HepG2 (cell line): Measurements from ENCODE around the gene UNC119B. TPM values are rescaled to one million over a fixed set of nuclear protein-coding genes. Genes with fewer than 3 reads are reported as not detected.

ENCODE experiments used
- ATF2 ChIP-seq: sonication (generic); formaldehyde crosslinking; IDR thresholded peaks from 2 replicates; pipeline ENCODE4 v1.4.0; 2020; ENCODE audit warnings: missing genetic modification reagents
- ATF4 ChIP-seq, 2 experiments: fragments of 450-650 bp in 1 of 2; sonication (generic) in 1 of 2; formaldehyde crosslinking; IDR thresholded peaks; 2 replicates each; pipeline versions ENCODE4 v1.5.0 to v1.8.0; 2020 to 2022; ENCODE audit warnings: mild to moderate bottlenecking in 1 of 2, missing genetic modification reagents in 1 of 2
- ETV6 ChIP-seq: sonication (generic); formaldehyde crosslinking; conservative IDR thresholded peaks from 2 replicates; pipeline ENCODE4 v1.4.0; 2020; ENCODE audit warnings: missing genetic modification reagents
- MAFF ChIP-seq: IDR thresholded peaks from 2 replicates; pipeline ENCODE4 v1.6.1; 2011; ENCODE audit warnings: low read depth, low read length, improper control_type of control experiment
- MYC ChIP-seq: sonication (generic); formaldehyde crosslinking; IDR thresholded peaks from 2 replicates; pipeline ENCODE4 v1.9.0; 2021; ENCODE audit warnings: missing genetic modification reagents, borderline replicate concordance
- MYPOP ChIP-seq: sonication (generic); formaldehyde crosslinking; IDR thresholded peaks from 2 replicates; pipeline ENCODE4 v1.8.1; 2023; ENCODE audit warnings: mild to moderate bottlenecking, moderate library complexity, missing genetic modification reagents
- NKX3-1 ChIP-seq: sonication (generic); formaldehyde crosslinking; IDR thresholded peaks from 2 replicates; pipeline ENCODE4 v1.5.0; 2020; ENCODE audit warnings: missing genetic modification reagents
- PRDM10 ChIP-seq: sonication (generic); formaldehyde crosslinking; IDR thresholded peaks from 2 replicates; pipeline ENCODE4 v1.4.0; 2020; ENCODE audit warnings: low read depth, missing genetic modification reagents
- SUZ12 ChIP-seq: fragments of 150-350 bp; IDR thresholded peaks from 2 replicates; pipeline ENCODE4 v1.6.1; 2014; ENCODE audit warnings: low read depth, low read length
- TAF1 ChIP-seq: sonication (generic); formaldehyde crosslinking; IDR thresholded peaks from 2 replicates; pipeline ENCODE4 v1.4.0; 2020; ENCODE audit warnings: missing genetic modification reagents
- ZFP36 ChIP-seq: fragments of 150-350 bp; IDR thresholded peaks from 2 replicates; pipeline ENCODE4 v1.6.1; 2018; ENCODE audit warnings: borderline replicate concordance, low read length, low read depth; ENCODE audit not compliant: partially characterized antibody
- ZFP36L1 ChIP-seq: sonication (generic); formaldehyde crosslinking; IDR thresholded peaks from 2 replicates; pipeline ENCODE4 v1.8.0; 2022; ENCODE audit warnings: mild to moderate bottlenecking, missing genetic modification reagents, moderate library complexity
- ZNF136 ChIP-seq: sonication (generic); formaldehyde crosslinking; IDR thresholded peaks from 2 replicates; pipeline ENCODE4 v1.8.1; 2022; ENCODE audit warnings: low read depth, mild to moderate bottlenecking, moderate library complexity, missing genetic modification reagents
- ZNF354B ChIP-seq: sonication (generic); formaldehyde crosslinking; IDR thresholded peaks from 2 replicates; pipeline ENCODE4 v1.8.0; 2022; ENCODE audit warnings: mild to moderate bottlenecking, missing genetic modification reagents
- ZNF687 ChIP-seq: sonication (generic); formaldehyde crosslinking; IDR thresholded peaks from 2 replicates; pipeline ENCODE4 v1.5.1; 2020; ENCODE audit warnings: mild to moderate bottlenecking, missing genetic modification reagents, moderate library complexity
- ZNF788 ChIP-seq: sonication (generic); formaldehyde crosslinking; IDR thresholded peaks from 2 replicates; pipeline ENCODE4 v1.5.0; 2020; ENCODE audit warnings: mild to moderate bottlenecking, missing genetic modification reagents, borderline replicate concordance
- polyA plus RNA-seq, 8 experiments: library from polyadenylated mRNA; depleted of rRNA in 3 of 8; stranded (reverse) in 7 of 8; unstranded in 1 of 8; fragments of >200 nt; fragmentation: Illumina TruSeq in 4 of 8; extraction: Trizol in 4 of 8; gene quantifications; 2 replicates each; pipeline versions ENCODE4 v1.2.1 to v1.2.3, GENCODE V29; 2011 to 2016; ENCODE audit warnings: low read depth in 4 of 8, missing spikeins in 1 of 8, mixed read lengths in 1 of 8; ENCODE audit not compliant: insufficient read depth in 1 of 8
- total RNA-seq, 5 experiments: library from RNA; depleted of rRNA; stranded (reverse); fragments of >200 nt; fragmentation: Illumina TruSeq; extraction: Trizol; gene quantifications; 2 replicates each; pipeline ENCODE4 v1.2.3, GENCODE V29; 2016; ENCODE audit warnings: low read depth in 1 of 5

The UNC119B gene
- total and polyA plus RNA-seq, 2 of the 13 experiments (the other 11 are each of a cell fraction or from before 2014, with no cell fraction given): 19.6 to 19.7 TPM

- TF ChIP-seq SUZ12 (no peak), ETV6 (0 out of 2 replicates have a peak, but pooled peaks have one; percentile 14), TAF1 (peak; percentile 80), ATF4 (CRISPR knock-in tag; IDR thresholded peaks at IDR 0.05) (peak in 1 of 2 experiments; percentile 65; a peak in 2 of 4 replicates), ATF2 (CRISPR knock-in tag) (peak; percentile 66; the same call in 1 of the 2 replicates), ZNF788 (CRISPR knock-in tag) (peak; percentile 75; the same call in 1 of the 2 replicates), NKX3-1 (peak; percentile 24; the same call in 1 of the 2 replicates), PRDM10 (CRISPR knock-in tag) (peak; percentile 91), ZFP36 (no peak), MAFF (no peak), MYC (CRISPR knock-in tag) (0 out of 2 replicates have a peak, but pooled peaks have one; percentile 77), MYPOP (CRISPR knock-in tag) (peak; percentile 65; the same call in 1 of the 2 replicates), ZFP36L1 (CRISPR knock-in tag) (peak; percentile 77; the same call in 1 of the 2 replicates), ZNF354B (CRISPR knock-in tag) (0 out of 2 replicates have a peak, but pooled peaks have one; percentile 18), ZNF687 (CRISPR knock-in tag) (peak; percentile 87), ZNF136 (CRISPR knock-in tag) (peak; percentile 28; the same call in 1 of the 2 replicates)
Observed at GRCh38 chr12:120686690-120687577, 23.3 kb upstream of the UNC119B start, which contains the start of gene MLEC (continued).
